ENCODE results near the gene C12orf42. TPM values are rescaled to one million over a fixed set of nuclear protein-coding genes. Genes with fewer than 3 reads are reported as not detected.

Gene C12orf42
- total RNA-seq, 4 donors from 2014 or later, result 18.2 TPM; not detected in 3

- no peak overlapping the region for H3K27ac ChIP-seq
- H3K4me1 ChIP-seq, result no peaks in the 10 kb centered on the region
- TF ChIP-seq CTCF (IDR thresholded peaks at IDR 0.05) (no peak), POLR2A (IDR thresholded peaks at IDR 0.05) (no peak)
- no peaks in the 10 kb centered on the region for H3K27me3 ChIP-seq
- no peak overlapping the region for H3K4me3 ChIP-seq
- H3K9me3 ChIP-seq, result no peaks in the 10 kb centered on the region
- DNase-seq, result peak in 1 of 3 donors; percentile 34
- no peaks in the 10 kb centered on the region for H3K36me3 ChIP-seq
Measured at GRCh38 chr12:103392722-103393121, 103.0 kb downstream of the C12orf42 start.

DNA sequence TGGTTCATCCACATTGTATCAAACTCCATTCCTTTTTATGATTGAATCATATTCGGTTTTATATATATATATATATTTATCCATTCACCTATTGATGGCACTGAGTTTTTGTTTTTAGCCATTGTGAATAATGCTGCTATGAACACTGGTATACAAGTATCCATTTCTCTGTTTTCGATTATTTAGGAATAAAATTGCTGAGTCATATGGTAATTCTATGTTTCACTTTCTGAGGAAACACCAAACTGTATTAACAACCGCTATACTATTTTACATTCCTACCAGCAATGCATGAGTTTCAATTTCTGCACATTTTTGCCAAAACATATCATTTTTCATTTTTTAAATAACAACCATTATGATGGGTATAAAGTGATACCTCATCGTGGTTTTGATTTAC, 104.7 kb downstream of the C12orf42 start:
- H3K4me1 ChIP-seq, result no peaks in the 10 kb centered on the region
- DNase-seq, result no peak
- no peaks in the 10 kb centered on the region for H3K27me3 ChIP-seq
- H3K4me3 ChIP-seq, result no peak overlapping the region
- no peaks in the 10 kb centered on the region for H3K9me3 ChIP-seq
- H3K27ac ChIP-seq, result no peak overlapping the region
- H3K36me3 ChIP-seq, result no peaks in the 10 kb centered on the region
- no peak for TF ChIP-seq POLR2A (IDR thresholded peaks at IDR 0.05)
- TF ChIP-seq CTCF (IDR thresholded peaks at IDR 0.05), result no peak

- Histone ChIP-seq H3K27ac (no peak overlapping the region), H3K4me3 (no peak overlapping the region), H3K36me3 (no peaks in the 10 kb centered on the region), H3K9me3 (no peaks in the 10 kb centered on the region), H3K4me1 (no peaks in the 10 kb centered on the region), H3K27me3 (no peaks in the 10 kb centered on the region)
- DNase-seq, result no peak
- no peak for TF ChIP-seq POLR2A (IDR thresholded peaks at IDR 0.05)
- TF ChIP-seq CTCF (IDR thresholded peaks at IDR 0.05), result no peak
Measured at GRCh38 chr12:103387385-103387784, 108.4 kb downstream of the C12orf42 start.

GRCh38 chr12:103386451-103386850, 109.3 kb downstream of the C12orf42 start:
- Histone ChIP-seq H3K27me3 (no peaks in the 10 kb centered on the region), H3K4me3 (no peak overlapping the region), H3K27ac (no peak overlapping the region), H3K36me3 (no peaks in the 10 kb centered on the region), H3K4me1 (no peaks in the 10 kb centered on the region), H3K9me3 (no peaks in the 10 kb centered on the region)
- no peak for DNase-seq
- TF ChIP-seq POLR2A (IDR thresholded peaks at IDR 0.05) (no peak), CTCF (IDR thresholded peaks at IDR 0.05) (no peak)

GRCh38 chr12:103382736-103383346, 112.9 kb downstream of the C12orf42 start:
- no peak for DNase-seq

More at GRCh38 chr12:103382736-103383346, 112.9 kb downstream of the C12orf42 start:
- no peak for TF ChIP-seq CTCF (IDR thresholded peaks at IDR 0.05)
- TF ChIP-seq POLR2A (IDR thresholded peaks at IDR 0.05), result no peak
- Histone ChIP-seq H3K27ac (no peak overlapping the region), H3K9me3 (no peaks in the 10 kb centered on the region), H3K4me3 (no peak overlapping the region), H3K4me1 (no peaks in the 10 kb centered on the region), H3K27me3 (no peaks in the 10 kb centered on the region), H3K36me3 (no peaks in the 10 kb centered on the region)

Data from Peyer's patch (tissue), 4 donors.